AG08395 (cell line): ENCODE measurements around the gene MATR3.
"Not testable (repeated sequence)": the region's sequence is repeated elsewhere in the genome, so short reads cannot be mapped to it uniquely, and the experiment has no call there.

Experiments
- DNase-seq: peaks from one replicate; pipeline ENCODE4 v3.0.0; 2012; ENCODE audit warnings: mixed read lengths, low spot score

The MATR3 gene

GRCh38 chr5:139347863-139348262 lies 54.3 kb downstream of the MATR3 start:
- not testable (repeated sequence) for DNase-seq

- DNase-seq = no peak
Observed at GRCh38 chr5:139354186-139354585, 60.6 kb downstream of the MATR3 start.

GRCh38 chr5:139355900-139356299 lies 62.4 kb downstream of the MATR3 start:
- not testable (repeated sequence) for DNase-seq

GRCh38 chr5:139358064-139358463 lies 64.5 kb downstream of the MATR3 start:
- DNase-seq = no peak

GRCh38 chr5:139360384-139360783 lies 66.8 kb downstream of the MATR3 start:
- DNase-seq = no peak

- DNase-seq = no peak
Observed at GRCh38 chr5:139361835-139362429, 68.4 kb downstream of the MATR3 start.

GRCh38 chr5:139363937-139364336 lies 70.4 kb downstream of the MATR3 start:
- DNase-seq = no peak

- DNase-seq = no peak
Observed at GRCh38 chr5:139364466-139364865, 70.9 kb downstream of the MATR3 start.

- DNase-seq = no peak
Observed at GRCh38 chr5:139368613-139369012, 75.1 kb downstream of the MATR3 start.

GRCh38 chr5:139369181-139369580 lies 75.6 kb downstream of the MATR3 start:
- no peak for DNase-seq

- no peak for DNase-seq
Observed at GRCh38 chr5:139371482-139372435, 78.2 kb downstream of the MATR3 start.

- no peak for DNase-seq
Observed at GRCh38 chr5:139374909-139375308, 81.4 kb downstream of the MATR3 start.

- no peak for DNase-seq
Observed at GRCh38 chr5:139376364-139376763, 82.8 kb downstream of the MATR3 start.

- DNase-seq = no peak
Observed at GRCh38 chr5:139377226-139377625, 83.7 kb downstream of the MATR3 start.

GRCh38 chr5:139378101-139378825 lies 84.7 kb downstream of the MATR3 start:
- no peak for DNase-seq

- no peak for DNase-seq
Observed at GRCh38 chr5:139378941-139379361, 85.4 kb downstream of the MATR3 start.

- DNase-seq = peak; percentile 0
Observed at GRCh38 chr5:139379626-139380449, 86.3 kb downstream of the MATR3 start.
